GM19043 (cell line): ENCODE measurements around the gene MB21D2.
"Not testable (repeated sequence)": the region's sequence is repeated elsewhere in the genome, so short reads cannot be mapped to it uniquely, and the experiment has no call there.

Source experiments
- ATAC-seq: cut with Tn5 transposase; IDR thresholded peaks from one replicate; pipeline ENCODE4 v1.9.1; 2021; ENCODE audit warnings: low read depth; ENCODE audit not compliant: unreplicated experiment

Gene MB21D2

DNA sequence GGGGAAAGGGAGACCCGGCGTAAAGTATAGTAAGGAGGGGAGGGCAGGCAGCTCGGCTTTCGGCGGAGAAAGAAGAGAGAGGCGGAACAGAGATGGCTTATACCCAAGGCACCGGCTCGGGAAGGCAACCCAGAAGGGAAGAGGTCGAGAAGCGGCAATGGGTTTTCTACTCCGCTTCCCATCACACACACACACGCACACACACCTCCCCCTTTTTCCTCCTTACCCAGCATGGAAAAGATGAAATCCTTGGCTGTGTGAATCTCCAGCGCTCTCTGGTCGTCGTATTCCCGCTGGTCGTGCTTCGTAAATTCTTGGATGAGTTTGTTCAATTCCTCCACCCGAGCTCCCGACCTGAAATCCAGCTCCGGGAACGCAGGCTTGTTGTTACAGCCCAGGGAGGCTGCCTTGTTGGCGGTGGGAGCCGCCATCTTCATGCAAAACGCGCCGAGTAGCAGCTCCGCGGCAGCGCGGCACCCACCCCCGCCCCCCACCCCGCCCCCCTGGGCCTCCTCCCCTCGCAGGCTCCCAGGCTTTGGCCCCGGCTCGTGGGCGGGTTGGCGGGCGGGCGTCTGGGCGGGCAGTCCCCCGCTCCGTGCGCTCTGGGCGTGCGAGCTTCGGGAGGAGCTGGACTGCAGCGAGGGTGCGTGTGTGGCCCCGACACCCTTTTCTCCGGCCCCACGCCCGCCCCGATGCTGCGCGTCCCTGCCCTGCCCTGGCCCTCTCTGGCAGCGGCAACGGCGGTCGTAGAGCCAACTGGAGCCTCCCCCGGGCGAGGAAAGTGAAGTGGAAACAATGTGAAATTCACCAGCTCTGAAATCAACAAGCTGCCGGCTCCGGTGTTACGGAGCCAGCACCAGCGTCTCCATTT is at the start of gene MB21D2:
Gene MB21D2 (minus strand): TSS at position 453 of the 871 bp plus-strand sequence. CDS start 16 bp downstream, at position 437.
- peak; percentile 48 for ATAC-seq

- not testable (repeated sequence) for ATAC-seq
Measured at GRCh38 chr3:192964959-192965719, 47.5 kb upstream of the MB21D2 start.

GRCh38 chr3:192959773-192960172 is 42.1 kb upstream of the MB21D2 start:
- no peak for ATAC-seq

DNA sequence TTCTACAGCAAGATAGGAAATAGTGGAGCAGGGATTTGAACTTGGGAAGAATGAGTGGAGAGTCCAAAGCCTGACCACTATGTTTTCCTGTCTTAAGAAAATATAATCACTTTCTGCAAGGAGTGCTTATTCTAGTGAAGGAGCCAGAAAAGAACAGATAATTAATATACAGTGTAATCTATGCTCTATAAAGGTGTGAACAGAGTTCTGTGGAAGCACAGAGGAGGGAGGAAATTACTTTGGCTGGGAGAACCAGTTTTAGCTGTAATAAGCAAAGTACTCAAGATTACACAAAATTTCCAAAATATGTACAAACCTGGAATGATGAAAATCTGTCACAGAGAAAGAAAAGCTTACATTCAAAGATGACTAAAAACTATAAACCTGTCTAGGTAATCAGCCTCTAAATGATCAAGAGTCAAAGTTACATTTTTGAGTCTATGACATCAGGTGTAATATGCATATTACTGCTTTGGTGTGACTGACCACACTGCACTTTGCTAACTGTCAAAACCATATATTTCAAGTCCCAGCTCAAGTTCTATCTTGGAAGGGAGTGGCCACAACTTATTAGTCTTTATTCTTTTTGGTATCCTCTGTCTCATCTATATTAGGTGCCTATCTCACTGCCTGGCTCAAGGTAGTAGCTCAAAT is 40.7 kb upstream of the MB21D2 start:
- no peak for ATAC-seq

DNA sequence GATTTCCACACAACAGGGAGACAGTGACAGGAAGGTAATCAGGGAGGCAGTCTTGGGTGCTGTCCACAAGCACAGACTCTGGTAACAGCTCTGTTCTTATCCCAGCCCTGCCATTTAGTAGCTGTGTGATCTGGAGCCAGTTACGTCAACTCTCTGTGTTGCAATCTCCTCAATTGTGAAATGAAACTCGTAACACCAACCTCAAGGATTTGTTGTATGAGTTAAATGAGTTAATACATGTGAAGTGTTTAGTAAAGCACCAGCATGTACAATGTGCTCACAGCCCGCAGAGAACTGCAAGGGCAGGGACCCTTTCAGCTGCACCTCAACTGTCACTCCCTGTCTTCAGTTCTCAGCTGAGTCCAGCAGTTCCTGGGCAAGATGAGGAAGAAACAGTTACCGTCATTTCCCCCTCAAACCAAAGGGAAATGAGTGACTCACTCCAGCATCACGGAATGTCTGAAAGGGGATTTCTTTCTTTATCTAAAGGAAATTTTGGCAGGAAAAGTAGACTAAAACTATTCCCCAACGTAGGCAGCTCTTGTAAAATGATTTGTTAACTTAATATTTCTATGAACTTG is 39.9 kb upstream of the MB21D2 start:
- no peak for ATAC-seq

GRCh38 chr3:192953926-192954325 is 36.3 kb upstream of the MB21D2 start:
- ATAC-seq: no peak

DNA sequence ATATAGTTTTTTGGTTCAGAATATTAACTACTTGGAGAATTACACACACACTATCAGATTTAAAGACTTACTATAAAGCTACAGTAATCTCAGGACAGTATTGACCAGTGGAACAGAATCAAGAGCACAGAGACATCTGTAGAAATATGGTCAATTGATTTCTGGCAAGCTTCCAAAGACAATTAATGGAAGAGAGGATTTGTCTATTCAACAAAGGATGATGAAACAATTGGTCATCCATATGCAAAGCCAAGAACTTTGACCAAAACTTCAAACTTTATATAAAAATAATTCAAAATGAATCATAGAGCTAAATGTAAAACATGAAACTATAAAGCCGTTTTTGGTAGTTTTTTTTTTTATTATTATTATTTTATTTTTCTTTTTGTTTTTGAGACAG is 29.8 kb upstream of the MB21D2 start:
- no peak for ATAC-seq

- no peak for ATAC-seq
Measured at GRCh38 chr3:192943393-192943792, 25.7 kb upstream of the MB21D2 start.

DNA sequence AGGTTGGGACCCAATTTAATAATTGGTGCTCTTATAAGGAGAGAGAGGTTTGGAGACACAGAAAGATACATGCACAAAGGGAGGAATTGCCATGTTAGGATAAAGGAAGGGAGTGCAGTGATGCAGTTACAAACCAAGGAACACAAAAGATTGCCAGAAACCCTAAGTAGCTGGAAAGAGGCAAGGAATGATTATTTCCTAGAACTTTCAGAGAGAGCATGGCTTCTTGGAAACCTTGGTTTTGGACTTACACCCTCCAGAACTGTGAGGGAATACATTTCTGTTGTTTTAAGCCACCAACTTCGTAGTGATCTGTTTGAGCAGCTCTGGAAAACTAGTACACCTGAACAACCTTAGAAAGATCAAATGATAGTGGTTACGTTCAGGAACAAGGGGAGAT is 25.0 kb upstream of the MB21D2 start:
- ATAC-seq: no peak

DNA sequence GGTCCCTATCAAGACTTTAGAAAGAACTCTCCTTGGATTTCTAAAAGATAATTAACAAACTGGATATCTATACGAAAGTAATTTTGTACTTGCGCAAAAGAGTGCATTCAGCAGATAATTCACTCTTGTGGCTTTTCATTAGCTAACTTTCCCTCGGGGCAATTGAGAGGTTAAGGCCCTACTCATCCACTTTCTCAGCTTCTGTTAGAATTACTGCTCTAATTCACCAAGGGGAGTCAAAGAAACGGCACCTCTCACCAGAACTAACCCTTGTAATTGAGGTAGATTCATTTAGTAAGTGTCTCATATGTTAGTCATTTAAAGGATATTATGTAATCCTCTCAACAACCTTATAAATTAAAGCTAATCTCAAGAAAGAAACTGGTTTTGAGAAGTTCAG is 22.5 kb upstream of the MB21D2 start:
- no peak for ATAC-seq

- no peak for ATAC-seq
Measured at GRCh38 chr3:192935441-192935840, 17.8 kb upstream of the MB21D2 start.

DNA sequence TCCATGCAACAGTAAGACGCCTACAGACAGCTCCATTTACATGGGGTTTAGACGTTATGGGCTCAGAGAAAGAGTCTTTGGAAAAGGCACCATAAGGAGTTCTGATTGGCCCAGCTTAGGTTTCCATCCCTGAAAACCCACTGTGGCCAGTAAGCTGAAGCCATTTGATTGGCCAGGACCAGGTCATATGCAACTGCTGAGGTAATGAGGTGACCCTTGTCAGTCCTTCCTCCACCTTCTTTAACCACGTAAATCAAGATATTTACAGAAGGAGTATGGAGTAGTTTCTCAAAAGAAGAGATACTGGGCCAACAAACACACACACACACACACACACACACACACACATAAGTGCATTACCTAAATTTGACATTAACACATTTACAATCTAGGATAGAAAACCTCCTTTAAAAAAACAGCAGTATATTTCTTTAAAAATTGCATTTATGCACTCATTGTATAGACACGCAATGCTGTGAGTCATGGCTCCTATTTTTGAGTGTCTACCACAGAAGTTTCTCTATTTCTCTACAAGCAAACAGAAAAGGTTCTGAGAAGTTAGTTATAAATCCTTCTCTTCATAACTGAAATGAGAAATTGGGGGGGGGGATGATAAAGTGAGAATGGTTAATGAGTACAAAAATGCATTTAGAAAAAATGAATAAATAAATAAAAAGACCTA is 16.3 kb upstream of the MB21D2 start:
- ATAC-seq: no peak

DNA sequence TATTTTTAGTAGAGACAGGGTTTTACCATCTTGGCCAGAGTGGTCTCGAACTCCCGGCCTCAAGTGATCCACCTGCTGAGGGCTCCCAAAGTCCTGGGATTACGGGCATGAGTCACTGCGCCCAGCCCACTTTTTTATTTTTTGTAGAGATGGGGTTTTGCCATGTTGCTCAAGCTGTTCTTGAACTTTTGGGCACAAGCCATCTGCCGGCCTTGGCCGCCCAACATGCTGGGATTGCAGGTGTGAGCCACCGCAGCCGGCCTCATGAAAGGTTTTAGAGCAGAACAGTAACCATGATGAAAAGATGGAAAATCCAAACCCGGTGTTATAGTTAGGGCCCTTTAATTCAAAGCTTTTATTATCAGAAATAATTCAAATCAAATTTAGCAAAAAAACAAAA is 15.6 kb upstream of the MB21D2 start:
- no peak for ATAC-seq

- peak; percentile 53 for ATAC-seq
Measured at GRCh38 chr3:192931825-192932224, 14.2 kb upstream of the MB21D2 start.

GRCh38 chr3:192930577-192930976 is 12.9 kb upstream of the MB21D2 start:
- no peak for ATAC-seq

GRCh38 chr3:192929755-192930547 is 12.3 kb upstream of the MB21D2 start:
- ATAC-seq: no peak

GRCh38 chr3:192929146-192929545 is 11.5 kb upstream of the MB21D2 start:
- ATAC-seq: no peak

GRCh38 chr3:192928720-192929119 is 11.1 kb upstream of the MB21D2 start:
- no peak for ATAC-seq

DNA sequence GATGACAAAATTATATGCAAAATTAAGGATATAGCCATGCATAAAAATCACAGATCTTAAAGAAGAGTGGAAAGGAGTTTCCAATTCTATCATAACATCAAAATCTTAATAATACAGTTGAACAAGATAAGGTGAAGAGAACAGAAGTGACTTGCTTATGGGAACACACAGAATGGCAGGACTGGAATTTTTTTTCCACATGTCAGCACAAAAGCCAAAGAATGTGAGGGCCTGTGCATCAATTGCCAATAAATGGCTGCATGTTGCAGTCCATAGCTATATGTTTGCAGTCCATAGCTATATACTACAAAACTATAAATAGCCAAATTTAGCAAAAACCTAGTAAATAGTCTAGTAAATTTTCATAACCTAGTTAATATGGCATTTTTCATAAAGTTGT is 10.4 kb upstream of the MB21D2 start:
- no peak for ATAC-seq

DNA sequence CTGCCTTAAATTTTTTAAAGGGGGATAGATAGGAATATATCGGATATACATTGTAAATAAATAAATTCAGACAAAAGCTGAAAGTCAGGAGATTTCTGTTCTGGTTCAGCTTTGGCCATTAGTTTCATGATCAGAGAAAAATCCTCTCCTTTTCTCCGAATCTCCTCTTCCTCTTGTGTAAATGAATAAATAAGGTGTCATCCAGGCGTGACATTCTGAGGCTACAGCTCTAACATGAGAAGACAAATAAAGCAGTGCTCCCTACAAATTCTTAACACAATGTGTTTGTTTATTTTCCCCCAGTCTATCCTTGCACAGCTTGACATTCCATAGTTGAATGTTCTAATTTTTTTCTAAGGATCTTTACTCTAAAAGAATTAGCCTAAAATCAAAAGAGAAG is 9.4 kb upstream of the MB21D2 start:
- ATAC-seq: no peak
